Erythroblast (primary cell): Measurements from ENCODE around the gene NFIB.

Source experiments
- GATA1 ChIP-seq: IDR thresholded peaks from 2 replicates; pipeline ENCODE4 v1.6.1; 2011; ENCODE audit warnings: low read depth, mild to moderate bottlenecking, control low read depth, low read length, moderate library complexity
- POLR2A ChIP-seq: IDR thresholded peaks from 2 replicates; pipeline ENCODE4 v1.6.1; 2011; ENCODE audit warnings: mild to moderate bottlenecking, low read length

GRCh38 chr9:14068690-14069089 lies 245.3 kb downstream of the NFIB start:
- no peak for TF ChIP-seq POLR2A
- TF ChIP-seq GATA1 = no peak
